HG03139 (cell line): Measurements from ENCODE around the gene TCERG1L.

Experiments used
- ATAC-seq: cut with Tn5 transposase; IDR thresholded peaks from one replicate; pipeline ENCODE4 v1.9.1; 2021; ENCODE audit not compliant: unreplicated experiment

TCERG1L gene

GRCh38 chr10:131315344-131315743 is 3.8 kb upstream of the TCERG1L start:
- ATAC-seq, result no peak

GRCh38 chr10:131314799-131315198 is 3.3 kb upstream of the TCERG1L start:
- ATAC-seq, result no peak

- ATAC-seq, result no peak
Measured at GRCh38 chr10:131314148-131314547, 2.6 kb upstream of the TCERG1L start.

- ATAC-seq, result no peak
Measured at GRCh38 chr10:131313377-131313776, 1.9 kb upstream of the TCERG1L start.

- ATAC-seq, result no peak
Measured at GRCh38 chr10:131312478-131312836, 936 bp upstream of the TCERG1L start.

- no peak for ATAC-seq
Measured at GRCh38 chr10:131311402-131311660, 190 bp downstream of the TCERG1L start.

- no peak for ATAC-seq
Measured at GRCh38 chr10:131310551-131311401, 745 bp downstream of the TCERG1L start.

GRCh38 chr10:131310142-131310541 is 1.4 kb downstream of the TCERG1L start:
- no peak for ATAC-seq

- ATAC-seq, result no peak
Measured at GRCh38 chr10:131300508-131300907, 11.0 kb downstream of the TCERG1L start.

- ATAC-seq, result no peak
Measured at GRCh38 chr10:131290781-131291180, 20.7 kb downstream of the TCERG1L start.

GRCh38 chr10:131288648-131289047 is 22.9 kb downstream of the TCERG1L start:
- ATAC-seq, result no peak

- ATAC-seq, result no peak
Measured at GRCh38 chr10:131282961-131283360, 28.6 kb downstream of the TCERG1L start.

GRCh38 chr10:131280101-131280500 is 31.4 kb downstream of the TCERG1L start:
- ATAC-seq, result no peak

GRCh38 chr10:131279516-131279915 is 32.0 kb downstream of the TCERG1L start:
- ATAC-seq, result no peak

GRCh38 chr10:131277969-131278368 is 33.6 kb downstream of the TCERG1L start:
- ATAC-seq, result no peak

- ATAC-seq, result no peak
Measured at GRCh38 chr10:131277278-131277677, 34.2 kb downstream of the TCERG1L start.

GRCh38 chr10:131275691-131276090 is 35.8 kb downstream of the TCERG1L start:
- no peak for ATAC-seq

- no peak for ATAC-seq
Measured at GRCh38 chr10:131274883-131275282, 36.6 kb downstream of the TCERG1L start.

GRCh38 chr10:131274133-131274880 is 37.2 kb downstream of the TCERG1L start:
- ATAC-seq, result no peak

GRCh38 chr10:131273476-131273875 is 38.0 kb downstream of the TCERG1L start:
- ATAC-seq, result no peak

GRCh38 chr10:131272897-131273451 is 38.5 kb downstream of the TCERG1L start:
- ATAC-seq, result no peak

GRCh38 chr10:131271966-131272365 is 39.6 kb downstream of the TCERG1L start:
- no peak for ATAC-seq
